Naive thymus-derived CD4-positive, alpha-beta T cell (primary cell): ENCODE measurements around the gene EPHB1. TPM values are rescaled to one million over a fixed set of nuclear protein-coding genes. Genes with fewer than 3 reads are reported as not detected.

Experiments used
- ATAC-seq: fragments of 150-1000 bp; cut with Tn5 transposase; 2 replicates; pipeline ENCODE4 v1.10.0; 2021; ENCODE audit warnings: mild to moderate bottlenecking, moderate library complexity
- CTCF ChIA-PET: fragments of 350-600 bp; sonication (Branson Sonifier 250); formaldehyde crosslinking; loops from one replicate; lab custom pipeline; 2021; ENCODE audit warnings: antibody characterized with exemption; lab: Charles Lee
- POLR2A ChIA-PET: fragments of 350-600 bp; sonication (Branson Sonifier 250); formaldehyde crosslinking; loops from one replicate; lab custom pipeline; 2021; ENCODE audit warnings: antibody characterized with exemption, inconsistent platforms; lab: Charles Lee
- DNase-seq, 9 donors: peaks; one replicate each; pipeline versions ENCODE4 v3.0.0 to v3.0.0-alpha.2; 2020 to 2022; ENCODE audit warnings: mixed read lengths in 1 of 9
- H3K27ac ChIP-seq: one replicate; pipeline ENCODE4 v1.7.0; 2013; ENCODE audit warnings: mild to moderate bottlenecking, low read depth, low read length, moderate library complexity
- H3K27me3 ChIP-seq, 2 donors: one replicate each; pipeline ENCODE4 v1.7.0; 2013; ENCODE audit warnings: low read length in 2 of 2, mild to moderate bottlenecking in 2 of 2, moderate library complexity in 2 of 2; ENCODE audit not compliant: control insufficient read depth in 2 of 2, insufficient read depth in 2 of 2
- H3K36me3 ChIP-seq, 3 experiments: 1 replicate in 2 of 3; 2 replicates in 1 of 3; pipeline ENCODE4 v1.7.0; 2013; ENCODE audit warnings: low read length in 3 of 3, mild to moderate bottlenecking in 3 of 3, moderate library complexity in 1 of 3; ENCODE audit not compliant: insufficient read depth in 3 of 3, control insufficient read depth in 2 of 3
- H3K4me1 ChIP-seq, 2 donors: one replicate each; pipeline ENCODE4 v1.7.0; 2013; ENCODE audit warnings: low read length in 2 of 2, mild to moderate bottlenecking in 2 of 2, moderate library complexity in 1 of 2; ENCODE audit not compliant: control insufficient read depth in 2 of 2, insufficient read depth in 2 of 2
- H3K4me3 ChIP-seq: 2 replicates; pipeline ENCODE4 v1.7.0; 2013; ENCODE audit warnings: mild to moderate bottlenecking, low read length
- H3K9me3 ChIP-seq, 3 experiments: 1 replicate in 2 of 3; 2 replicates in 1 of 3; pipeline ENCODE4 v1.7.0; 2013; ENCODE audit warnings: low read length in 3 of 3; ENCODE audit not compliant: control insufficient read depth in 2 of 3
- H3K27ac Mint-ChIP-seq, 9 donors: one replicate each; pipeline ENCODE4 v1.8.0; 2020 to 2022; ENCODE audit warnings: mixed read lengths in 9 of 9, mild to moderate bottlenecking in 8 of 9, moderate library complexity in 5 of 9, inconsistent platforms in 2 of 9
- H3K27me3 Mint-ChIP-seq, 5 donors: one replicate each; pipeline ENCODE4 v1.8.0; 2021 to 2022; ENCODE audit warnings: mixed read lengths in 5 of 5, mild to moderate bottlenecking in 1 of 5
- H3K36me3 Mint-ChIP-seq, 5 donors: one replicate each; pipeline ENCODE4 v1.8.0; 2020 to 2022; ENCODE audit warnings: mixed read lengths in 5 of 5, mild to moderate bottlenecking in 3 of 5, inconsistent platforms in 1 of 5
- H3K4me1 Mint-ChIP-seq, 7 donors: one replicate each; pipeline ENCODE4 v1.8.0; 2020 to 2022; ENCODE audit warnings: mixed read lengths in 7 of 7, mild to moderate bottlenecking in 3 of 7, inconsistent platforms in 1 of 7
- H3K4me3 Mint-ChIP-seq, 10 donors: one replicate each; pipeline ENCODE4 v1.8.0; 2020 to 2022; ENCODE audit warnings: mild to moderate bottlenecking in 10 of 10, mixed read lengths in 10 of 10, moderate library complexity in 6 of 10, inconsistent platforms in 2 of 10
- H3K9me3 Mint-ChIP-seq, 11 donors: one replicate each; pipeline ENCODE4 v1.8.0; 2020 to 2022; ENCODE audit warnings: mixed read lengths in 11 of 11, mild to moderate bottlenecking in 4 of 11, inconsistent platforms in 1 of 11, moderate library complexity in 1 of 11
- intact Hi-C, 2 donors: fragments of 100-400 bp; cut with micrococcal nuclease; formaldehyde crosslinking; loops; one replicate each; pipeline ENCODE4 v1.15.1; 2023
- polyA plus RNA-seq, 2 donors: library from polyadenylated mRNA; unstranded; fragments of 300-500 nt; fragmentation: Illumina TruSeq; gene quantifications; one replicate each; pipeline ENCODE4 v1.2.3, GENCODE V29; 2021
- total RNA-seq, 6 experiments: library from RNA in 5 of 6; stranded (reverse) in 5 of 6; gene quantifications; 1 replicate in 5 of 6; 2 replicates in 1 of 6; pipeline ENCODE4 v1.2.3 and lab custom pipeline; 2021 to 2026

The EPHB1 gene
- total and polyA plus RNA-seq, 7 experiments from 2014 or later, result 1.6 to 2.2 (median 1.8) TPM; not detected in 4

DNA sequence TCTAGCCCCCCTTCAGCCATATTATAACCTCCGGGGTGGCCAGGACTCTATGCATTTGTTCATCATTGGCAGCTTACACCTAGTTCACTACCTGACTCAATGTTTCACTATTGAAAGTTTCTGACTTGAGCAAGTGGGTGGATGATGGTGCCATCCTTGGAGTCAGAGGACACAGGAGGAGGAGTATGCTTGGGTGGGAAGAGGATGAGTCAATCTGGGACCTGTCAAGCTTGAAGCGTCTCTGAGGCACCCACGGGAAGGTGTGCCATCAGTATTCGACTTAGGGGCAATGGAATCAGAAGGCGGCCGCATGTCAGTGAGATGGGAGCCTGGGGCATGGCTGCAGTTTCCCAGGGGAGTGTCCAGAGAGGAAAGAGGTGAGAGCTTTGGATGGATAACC is 133.3 kb downstream of the EPHB1 start:
- Mint-ChIP-seq H3K4me3 (no peak overlapping the region), H3K27ac (no peak overlapping the region)
- DNase-seq, result no peak

DNA sequence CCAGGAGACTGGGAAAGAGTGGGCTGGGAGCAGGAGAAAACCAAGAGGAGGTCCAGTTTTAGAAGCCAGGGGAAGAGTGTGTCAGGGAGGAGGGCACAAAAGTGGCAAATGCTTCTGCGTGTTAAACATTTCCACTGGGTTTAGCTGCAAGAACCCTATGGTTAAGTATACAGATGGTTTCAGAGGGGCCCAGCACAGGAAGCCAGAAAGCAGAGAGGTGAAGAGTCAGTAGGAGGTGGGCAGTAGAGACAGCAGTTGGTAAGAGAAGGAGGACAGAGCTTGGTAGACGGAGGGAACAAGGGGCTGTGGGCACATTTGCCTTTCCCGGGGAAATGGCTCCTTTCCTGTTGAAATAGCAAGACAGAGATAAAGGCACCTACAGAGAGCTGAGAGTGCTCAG is 133.8 kb downstream of the EPHB1 start:
- no peaks in the 10 kb centered on the region for H3K36me3 Mint-ChIP-seq
- ChIA-PET CTCF (no interaction called here), POLR2A (no interaction called here)
- H3K9me3 Mint-ChIP-seq, result peaks cover 0 to 15% (median 1%) of the 10 kb centered on the region in 11 donors
- Histone ChIP-seq H3K4me3 (no peak overlapping the region), H3K27ac (no peak overlapping the region), H3K36me3 (no peaks in the 10 kb centered on the region), H3K27me3 (no peaks in the 10 kb centered on the region), H3K4me1 (no peaks in the 10 kb centered on the region), H3K9me3 (no peaks in the 10 kb centered on the region)
- H3K27ac Mint-ChIP-seq, result no peak overlapping the region
- peaks cover 0 to 19% (median 3%) of the 10 kb centered on the region in 5 donors for H3K27me3 Mint-ChIP-seq
- peaks cover 0 to 5% (median 0%) of the 10 kb centered on the region in 7 donors for H3K4me1 Mint-ChIP-seq
- no peak for DNase-seq
- H3K4me3 Mint-ChIP-seq, result no peak overlapping the region
- intact Hi-C loops, result no loop called here
- no peak for ATAC-seq

More for the DNA sequence above, 133.3 kb downstream of the EPHB1 start:
- H3K36me3 Mint-ChIP-seq, result no peaks in the 10 kb centered on the region
- ATAC-seq, result no peak
- POLR2A ChIA-PET, result no interaction called here
- peaks cover 0 to 16% (median 3%) of the 10 kb centered on the region in 11 donors for H3K9me3 Mint-ChIP-seq
- H3K4me1 ChIP-seq, result no peaks in the 10 kb centered on the region
- CTCF ChIA-PET, result no interaction called here
- intact Hi-C loops, result no loop called here
- peaks cover 0 to 5% (median 0%) of the 10 kb centered on the region in 7 donors for H3K4me1 Mint-ChIP-seq
- no peaks in the 10 kb centered on the region for H3K27me3 ChIP-seq
- H3K36me3 ChIP-seq, result no peaks in the 10 kb centered on the region
- no peak overlapping the region for H3K4me3 ChIP-seq
- H3K27ac ChIP-seq, result no peak overlapping the region
- H3K9me3 ChIP-seq, result no peaks in the 10 kb centered on the region
- H3K27me3 Mint-ChIP-seq, result peaks cover 0 to 19% (median 3%) of the 10 kb centered on the region in 5 donors

DNA sequence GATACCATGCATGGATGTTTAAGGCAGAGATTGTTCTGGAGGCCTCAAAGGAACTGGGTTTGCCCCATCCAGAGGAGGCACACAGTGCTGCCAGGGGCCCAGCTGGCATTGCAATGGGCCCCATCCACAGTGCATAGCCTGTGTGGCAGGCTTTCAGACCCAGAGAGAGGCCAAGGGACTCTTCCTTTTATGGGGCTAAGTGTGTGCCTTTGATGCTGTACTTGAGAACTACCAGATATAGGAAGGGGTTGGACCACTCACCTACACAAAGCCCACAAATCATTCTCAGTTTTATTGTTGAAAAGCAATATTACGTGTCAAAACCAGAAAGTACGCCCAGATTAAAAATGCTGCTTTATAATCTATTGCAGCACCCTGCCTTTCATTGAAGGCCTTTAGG is 134.9 kb downstream of the EPHB1 start:
- Mint-ChIP-seq H3K27me3 (peaks cover 0 to 19% (median 3%) of the 10 kb centered on the region in 5 donors), H3K9me3 (peaks cover 0 to 4% (median 1%) of the 10 kb centered on the region in 11 donors), H3K4me1 (peaks cover 0 to 5% (median 0%) of the 10 kb centered on the region in 7 donors), H3K4me3 (no peak overlapping the region), H3K27ac (no peak overlapping the region), H3K36me3 (no peaks in the 10 kb centered on the region)
- ATAC-seq (no peak), DNase-seq (no peak)
- H3K9me3 ChIP-seq, result no peaks in the 10 kb centered on the region
- ChIA-PET CTCF (no interaction called here), POLR2A (no interaction called here)
- H3K4me3 ChIP-seq, result no peak overlapping the region
- H3K36me3 ChIP-seq, result no peaks in the 10 kb centered on the region
- H3K27me3 ChIP-seq, result no peaks in the 10 kb centered on the region
- intact Hi-C loops, result no loop called here
- no peak overlapping the region for H3K27ac ChIP-seq
- no peaks in the 10 kb centered on the region for H3K4me1 ChIP-seq

DNA sequence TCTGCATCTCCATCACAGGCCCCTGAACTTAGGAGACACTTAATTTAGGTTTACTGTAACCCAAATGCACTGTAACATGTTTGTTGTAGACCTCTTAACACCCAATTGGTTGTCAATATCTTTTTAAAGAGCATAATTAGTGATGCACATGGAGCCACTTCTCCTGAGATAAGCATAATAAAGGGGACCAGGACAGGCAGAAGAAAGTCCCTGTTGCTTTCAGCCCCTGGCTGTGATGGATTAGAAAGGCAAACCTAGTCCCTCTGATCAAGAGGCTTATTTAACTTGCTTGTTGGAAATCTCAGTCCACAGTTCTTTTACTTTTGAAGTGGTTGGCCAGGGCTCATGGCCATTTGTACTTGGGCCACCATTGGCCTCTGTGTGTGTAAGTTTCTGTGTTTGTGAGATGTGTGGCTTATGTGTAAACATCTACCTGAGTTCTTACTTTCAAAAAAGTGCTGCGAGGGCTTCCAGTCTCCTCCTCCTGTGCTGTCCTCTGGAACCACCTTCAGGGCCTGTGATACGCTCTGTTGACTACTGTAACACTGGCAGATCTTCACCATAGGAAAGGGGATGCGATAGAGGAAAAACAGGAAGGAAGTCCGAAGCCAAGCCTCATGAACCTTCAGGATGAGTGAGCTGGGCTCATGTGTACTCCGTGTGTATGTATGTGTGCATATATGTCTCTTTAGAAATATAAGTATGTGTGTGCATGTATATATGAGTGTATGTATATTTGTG is 136.2 kb downstream of the EPHB1 start:
- peak; percentile 35 for ATAC-seq
- no peaks in the 10 kb centered on the region for H3K27me3 ChIP-seq
- H3K9me3 ChIP-seq, result no peaks in the 10 kb centered on the region
- CTCF ChIA-PET, result no interaction called here
- H3K27me3 Mint-ChIP-seq, result peaks cover 0 to 17% (median 3%) of the 10 kb centered on the region in 5 donors
- POLR2A ChIA-PET, result no interaction called here
- peaks cover 0 to 5% (median 0%) of the 10 kb centered on the region in 7 donors for H3K4me1 Mint-ChIP-seq
- H3K4me3 Mint-ChIP-seq, result no peak overlapping the region
- DNase-seq, result no peak
- no peak overlapping the region for H3K27ac ChIP-seq
- no peak overlapping the region for H3K27ac Mint-ChIP-seq
- no peaks in the 10 kb centered on the region for H3K36me3 ChIP-seq
- no peak overlapping the region for H3K4me3 ChIP-seq
- H3K9me3 Mint-ChIP-seq, result no peaks in the 10 kb centered on the region
- no peaks in the 10 kb centered on the region for H3K36me3 Mint-ChIP-seq
- intact Hi-C loops, result no loop called here
- no peaks in the 10 kb centered on the region for H3K4me1 ChIP-seq

DNA sequence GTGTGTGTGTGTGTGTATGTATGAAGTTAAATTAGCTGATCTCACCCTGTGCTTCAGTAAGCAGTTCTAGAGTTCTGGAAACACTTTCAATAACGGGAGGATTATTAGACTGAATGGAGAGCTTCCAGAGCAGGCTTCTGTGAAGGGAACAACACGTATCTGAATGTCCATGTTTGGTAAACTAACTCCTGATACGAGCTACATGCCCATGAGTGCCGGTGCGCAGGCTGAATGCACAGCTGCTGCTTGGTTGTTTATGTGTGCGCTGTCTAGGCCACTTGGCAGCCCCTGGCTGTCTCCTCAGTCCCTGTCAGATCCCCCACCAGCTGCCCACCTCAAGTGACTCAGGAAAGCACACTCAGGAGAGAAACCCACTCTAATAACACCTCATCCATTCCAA is 137.0 kb downstream of the EPHB1 start:
- Mint-ChIP-seq H3K4me1 (peaks cover 0 to 5% (median 0%) of the 10 kb centered on the region in 7 donors), H3K36me3 (no peaks in the 10 kb centered on the region), H3K27me3 (peaks cover 0 to 11% (median 0%) of the 10 kb centered on the region in 5 donors), H3K4me3 (no peak overlapping the region), H3K27ac (no peak overlapping the region), H3K9me3 (no peaks in the 10 kb centered on the region)
- Histone ChIP-seq H3K27ac (no peak overlapping the region), H3K9me3 (no peaks in the 10 kb centered on the region), H3K27me3 (no peaks in the 10 kb centered on the region), H3K4me3 (no peak overlapping the region), H3K36me3 (no peaks in the 10 kb centered on the region), H3K4me1 (no peaks in the 10 kb centered on the region)
- ChIA-PET POLR2A (no interaction called here), CTCF (no interaction called here)
- DNase-seq (no peak), ATAC-seq (no peak)
- intact Hi-C loops, result no loop called here

DNA sequence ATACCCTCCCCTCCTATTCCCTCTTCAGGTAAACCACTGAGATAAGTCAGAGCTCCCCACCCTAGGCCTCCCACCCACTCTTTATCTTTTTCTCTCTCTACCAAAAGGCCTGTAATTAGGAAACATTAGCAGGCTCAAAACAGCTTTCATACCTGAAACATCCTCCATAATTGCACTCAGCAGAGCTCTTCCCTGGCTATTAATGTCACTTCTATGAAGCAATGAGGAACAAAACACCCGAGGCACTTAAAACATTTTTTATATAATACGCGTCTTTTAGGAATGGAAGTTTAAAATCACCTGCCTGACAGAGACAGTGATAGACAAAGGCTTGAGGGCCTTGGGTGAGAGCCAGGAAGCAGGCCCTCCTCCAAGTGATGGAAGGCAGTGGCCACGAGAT is 138.9 kb downstream of the EPHB1 start:
- CTCF ChIA-PET, result no interaction called here
- H3K4me1 ChIP-seq, result no peaks in the 10 kb centered on the region
- no peaks in the 10 kb centered on the region for H3K9me3 ChIP-seq
- no peaks in the 10 kb centered on the region for H3K36me3 ChIP-seq
- DNase-seq (no peak), ATAC-seq (no peak)
- Mint-ChIP-seq H3K9me3 (no peaks in the 10 kb centered on the region), H3K4me3 (no peak overlapping the region), H3K27ac (no peak overlapping the region), H3K4me1 (peaks cover 0 to 2% (median 0%) of the 10 kb centered on the region in 7 donors), H3K27me3 (peaks cover 0 to 9% (median 0%) of the 10 kb centered on the region in 5 donors), H3K36me3 (no peaks in the 10 kb centered on the region)
- POLR2A ChIA-PET, result no interaction called here
- intact Hi-C loops, result no loop called here
- H3K27me3 ChIP-seq, result no peaks in the 10 kb centered on the region
- H3K27ac ChIP-seq, result no peak overlapping the region
- H3K4me3 ChIP-seq, result no peak overlapping the region

DNA sequence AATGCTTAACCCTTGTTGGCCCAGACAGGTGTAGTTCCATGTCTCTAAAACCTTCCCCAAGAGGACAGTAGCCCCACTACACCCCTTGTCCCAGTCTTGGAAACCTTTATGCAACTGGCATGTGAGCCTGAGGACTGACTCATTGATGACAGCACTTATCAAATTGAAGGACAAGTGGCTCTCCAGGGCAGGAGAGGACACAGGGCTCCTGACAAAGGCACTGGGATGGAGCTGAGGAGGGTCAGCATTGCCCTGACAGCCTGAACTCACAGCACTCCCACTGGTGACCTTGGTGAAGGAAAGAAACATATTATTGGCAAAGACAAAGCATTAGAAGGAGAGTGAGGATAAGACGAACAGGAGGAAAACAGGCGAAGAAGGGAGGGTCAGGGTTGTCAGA is 139.9 kb downstream of the EPHB1 start:
- ATAC-seq (no peak), DNase-seq (no peak)
- H3K9me3 Mint-ChIP-seq, result no peaks in the 10 kb centered on the region
- Histone ChIP-seq H3K27ac (no peak overlapping the region), H3K36me3 (no peaks in the 10 kb centered on the region), H3K4me3 (no peak overlapping the region), H3K27me3 (no peaks in the 10 kb centered on the region), H3K4me1 (no peaks in the 10 kb centered on the region), H3K9me3 (no peaks in the 10 kb centered on the region)
- no peaks in the 10 kb centered on the region for H3K36me3 Mint-ChIP-seq
- no peak overlapping the region for H3K27ac Mint-ChIP-seq
- intact Hi-C loops, result no loop called here
- H3K4me3 Mint-ChIP-seq, result no peak overlapping the region
- no peaks in the 10 kb centered on the region for H3K4me1 Mint-ChIP-seq
- CTCF ChIA-PET, result no interaction called here
- peaks cover 0 to 5% (median 0%) of the 10 kb centered on the region in 5 donors for H3K27me3 Mint-ChIP-seq
- POLR2A ChIA-PET, result no interaction called here
